Kidney (tissue), 14 donors: Measurements from ENCODE around the gene CNDP1. TPM values are rescaled to one million over a fixed set of nuclear protein-coding genes. Genes with fewer than 3 reads are reported as not detected.

ENCODE experiments used
- DNase-seq, 5 donors: peaks; one replicate each; pipeline ENCODE4 v3.0.0-alpha.2; 2013 to 2020
- FAIRE-seq: peaks from 2 replicates; lab custom pipeline; 2012; peaks lifted over from hg19 to GRCh38; lab: Jason Lieb, UNC
- H3K27ac ChIP-seq, 2 donors: one replicate each; pipeline ENCODE4 v1.7.0; 2013; ENCODE audit warnings: low read depth in 2 of 2, low read length in 2 of 2, inconsistent platforms in 1 of 2
- H3K27me3 ChIP-seq: one replicate; pipeline ENCODE4 v1.7.1; 2013; ENCODE audit warnings: low read length, inconsistent platforms; ENCODE audit not compliant: control insufficient read depth, insufficient read depth
- H3K36me3 ChIP-seq, 3 donors: one replicate each; pipeline versions ENCODE4 v1.7.0 to v1.7.1; 2013; ENCODE audit warnings: low read length in 3 of 3, control low read depth in 1 of 3, inconsistent platforms in 1 of 3; ENCODE audit not compliant: insufficient read depth in 3 of 3, control insufficient read depth in 2 of 3
- H3K4me1 ChIP-seq, 3 donors: one replicate each; pipeline versions ENCODE4 v1.7.0 to v1.7.1; 2013; ENCODE audit warnings: low read length in 3 of 3, inconsistent platforms in 1 of 3, low read depth in 1 of 3; ENCODE audit not compliant: control insufficient read depth in 2 of 3, insufficient read depth in 2 of 3
- H3K4me3 ChIP-seq, 3 donors: one replicate each; pipeline versions ENCODE4 v1.7.0 to v1.8.1; 2013; ENCODE audit warnings: low read length in 3 of 3, control low read depth in 1 of 3, inconsistent platforms in 1 of 3
- H3K9ac ChIP-seq, 3 donors: one replicate each; pipeline versions ENCODE4 v1.7.0 to v1.7.1; 2013; ENCODE audit warnings: low read length in 3 of 3, control low read depth in 1 of 3, inconsistent platforms in 1 of 3
- H3K9me3 ChIP-seq, 3 donors: one replicate each; pipeline versions ENCODE4 v1.7.0 to v1.7.1; 2013; ENCODE audit warnings: low read length in 3 of 3, control low read depth in 1 of 3, inconsistent platforms in 1 of 3; ENCODE audit not compliant: control insufficient read depth in 2 of 3, insufficient read depth in 1 of 3
- intact Hi-C: fragments of 100-400 bp; cut with DNase I; formaldehyde crosslinking; loops from one replicate; pipeline ENCODE4 v1.11.1; 2022
- polyA plus RNA-seq: library from polyadenylated mRNA; stranded (reverse); fragments of 350-450 nt; fragmentation: Illumina TruSeq; extraction: RNeasy Lipid Tissue Mini Kit (QIAGEN cat#74804); gene quantifications from one replicate; pipeline ENCODE4 v1.2.3, GENCODE V29; 2014; ENCODE audit warnings: low read depth, low replicate concordance; ENCODE audit not compliant: insufficient read depth
- total RNA-seq: library from RNA; stranded (reverse); fragmentation: NEBNext Ultra II Directional; extraction: Animal tissue kit (Norgen Biotek cat#: 25700); gene quantifications from one replicate; pipeline ENCODE4 v1.2.1, GENCODE V29; 2021
- TF ChIP-seq, protein P1 (sequence below): IDR thresholded peaks from 3 replicates; pipeline ENCODE4 v1.5.1; 2012; ENCODE audit warnings: mild to moderate bottlenecking, moderate library complexity, borderline replicate concordance; ENCODE audit not compliant: insufficient read depth; ENCODE audit errors: extremely low read depth
- donor health status: control.
- donor health status: control.
- donor health status: control.
- donor health status: control.
- donor health status: control.
- donor health status: DM: yes; HTN: yes; CAD: no.
- donor health status: Normal renal cell carcinoma (clear cell type).

CNDP1 gene
- total and polyA plus RNA-seq, 2 donors from 2014 or later = 1.4 to 2.9 TPM

DNA sequence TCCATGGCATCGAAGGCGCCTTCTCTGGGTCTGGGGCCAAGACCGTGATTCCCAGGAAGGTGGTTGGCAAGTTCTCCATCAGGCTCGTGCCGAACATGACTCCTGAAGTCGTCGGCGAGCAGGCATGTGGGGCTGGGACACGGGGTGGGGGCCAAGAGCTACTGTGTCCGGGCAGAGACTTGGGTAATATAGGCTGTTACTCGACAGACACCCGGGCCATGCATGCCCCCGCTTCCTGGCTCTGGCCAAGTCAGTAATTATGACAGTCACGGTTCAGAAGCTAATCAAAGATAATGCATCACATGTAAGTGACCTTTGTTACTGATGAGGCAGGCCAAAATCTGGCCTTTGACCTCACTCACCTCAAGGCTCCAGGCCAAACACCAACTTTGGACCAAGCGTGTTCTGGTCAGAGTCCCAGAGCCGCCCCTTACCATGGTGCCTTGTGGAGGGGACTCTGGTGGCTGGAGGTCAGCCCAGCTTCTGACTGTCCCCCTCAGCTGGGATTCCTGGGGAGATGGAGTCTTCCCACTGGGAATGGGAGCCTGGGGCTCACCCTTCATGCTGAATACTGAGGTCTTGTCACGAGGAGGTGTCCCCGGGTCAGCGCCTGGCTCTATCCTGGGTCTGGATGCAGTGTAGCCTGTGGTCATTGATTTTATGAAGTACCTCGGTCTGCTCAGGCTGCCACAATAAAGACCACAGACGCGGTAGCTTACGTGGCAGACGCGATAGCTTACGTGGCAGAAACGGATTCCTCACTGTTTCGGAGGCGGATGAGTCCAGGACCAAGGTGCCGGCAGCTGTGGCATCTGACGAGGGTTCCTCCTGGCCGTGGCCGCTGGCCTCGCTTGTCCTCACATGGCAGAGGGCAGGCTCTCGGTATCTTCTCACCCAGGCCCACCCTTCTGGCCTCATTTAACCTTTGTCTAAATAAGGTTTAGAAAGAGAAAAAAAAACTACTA is 17.7 kb upstream of the CNDP1 start:
- Histone ChIP-seq H3K9ac (no peak overlapping the region), H3K9me3 (no peaks in the 10 kb centered on the region), H3K36me3 (peaks cover 10 to 72% (median 45%) of the 10 kb centered on the region in 3 donors), H3K27ac (no peak overlapping the region), H3K4me3 (no peak overlapping the region), H3K27me3 (no peaks in the 10 kb centered on the region), H3K4me1 (peaks cover 0 to 14% (median 0%) of the 10 kb centered on the region in 3 donors)
- DNase-seq = peak in 1 of 5 donors; percentile 5
- intact Hi-C loops = no loop called here
- TF ChIP-seq, protein P1, sequence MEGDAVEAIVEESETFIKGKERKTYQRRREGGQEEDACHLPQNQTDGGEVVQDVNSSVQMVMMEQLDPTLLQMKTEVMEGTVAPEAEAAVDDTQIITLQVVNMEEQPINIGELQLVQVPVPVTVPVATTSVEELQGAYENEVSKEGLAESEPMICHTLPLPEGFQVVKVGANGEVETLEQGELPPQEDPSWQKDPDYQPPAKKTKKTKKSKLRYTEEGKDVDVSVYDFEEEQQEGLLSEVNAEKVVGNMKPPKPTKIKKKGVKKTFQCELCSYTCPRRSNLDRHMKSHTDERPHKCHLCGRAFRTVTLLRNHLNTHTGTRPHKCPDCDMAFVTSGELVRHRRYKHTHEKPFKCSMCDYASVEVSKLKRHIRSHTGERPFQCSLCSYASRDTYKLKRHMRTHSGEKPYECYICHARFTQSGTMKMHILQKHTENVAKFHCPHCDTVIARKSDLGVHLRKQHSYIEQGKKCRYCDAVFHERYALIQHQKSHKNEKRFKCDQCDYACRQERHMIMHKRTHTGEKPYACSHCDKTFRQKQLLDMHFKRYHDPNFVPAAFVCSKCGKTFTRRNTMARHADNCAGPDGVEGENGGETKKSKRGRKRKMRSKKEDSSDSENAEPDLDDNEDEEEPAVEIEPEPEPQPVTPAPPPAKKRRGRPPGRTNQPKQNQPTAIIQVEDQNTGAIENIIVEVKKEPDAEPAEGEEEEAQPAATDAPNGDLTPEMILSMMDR = no peak
- no peak for FAIRE-seq

DNA sequence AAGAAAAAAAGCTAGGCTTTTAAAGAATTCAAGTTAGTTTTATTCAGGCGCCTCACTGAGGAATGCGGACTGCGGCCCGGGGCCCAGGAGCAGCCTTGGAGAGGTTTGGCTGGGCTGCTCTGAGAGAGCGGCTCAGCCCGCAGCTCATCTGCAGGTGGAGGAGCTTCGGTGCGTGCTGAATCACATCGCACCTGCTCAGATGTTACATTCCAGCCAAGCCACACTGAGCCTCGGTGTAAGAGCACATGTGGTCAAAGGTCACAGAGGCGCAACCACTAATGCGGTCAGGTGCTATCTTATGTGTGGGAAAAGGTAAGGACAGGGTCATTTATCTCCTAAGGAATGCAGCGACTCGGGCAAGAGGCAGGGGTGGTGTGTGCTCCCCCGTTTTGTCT is 17.1 kb upstream of the CNDP1 start:
- no peak overlapping the region for H3K9ac ChIP-seq
- TF ChIP-seq, protein P1 = no peak
- FAIRE-seq (no peak), DNase-seq (peak in 1 of 5 donors; percentile 9)
- peaks cover 8 to 69% (median 39%) of the 10 kb centered on the region in 3 donors for H3K36me3 ChIP-seq
- no peak overlapping the region for H3K4me3 ChIP-seq
- no peaks in the 10 kb centered on the region for H3K9me3 ChIP-seq
- H3K27me3 ChIP-seq = no peaks in the 10 kb centered on the region
- H3K4me1 ChIP-seq = peaks cover 0 to 14% (median 0%) of the 10 kb centered on the region in 3 donors
- intact Hi-C loops = no loop called here
- peak overlapping the region; percentile 19 to 23 for H3K27ac ChIP-seq

DNA sequence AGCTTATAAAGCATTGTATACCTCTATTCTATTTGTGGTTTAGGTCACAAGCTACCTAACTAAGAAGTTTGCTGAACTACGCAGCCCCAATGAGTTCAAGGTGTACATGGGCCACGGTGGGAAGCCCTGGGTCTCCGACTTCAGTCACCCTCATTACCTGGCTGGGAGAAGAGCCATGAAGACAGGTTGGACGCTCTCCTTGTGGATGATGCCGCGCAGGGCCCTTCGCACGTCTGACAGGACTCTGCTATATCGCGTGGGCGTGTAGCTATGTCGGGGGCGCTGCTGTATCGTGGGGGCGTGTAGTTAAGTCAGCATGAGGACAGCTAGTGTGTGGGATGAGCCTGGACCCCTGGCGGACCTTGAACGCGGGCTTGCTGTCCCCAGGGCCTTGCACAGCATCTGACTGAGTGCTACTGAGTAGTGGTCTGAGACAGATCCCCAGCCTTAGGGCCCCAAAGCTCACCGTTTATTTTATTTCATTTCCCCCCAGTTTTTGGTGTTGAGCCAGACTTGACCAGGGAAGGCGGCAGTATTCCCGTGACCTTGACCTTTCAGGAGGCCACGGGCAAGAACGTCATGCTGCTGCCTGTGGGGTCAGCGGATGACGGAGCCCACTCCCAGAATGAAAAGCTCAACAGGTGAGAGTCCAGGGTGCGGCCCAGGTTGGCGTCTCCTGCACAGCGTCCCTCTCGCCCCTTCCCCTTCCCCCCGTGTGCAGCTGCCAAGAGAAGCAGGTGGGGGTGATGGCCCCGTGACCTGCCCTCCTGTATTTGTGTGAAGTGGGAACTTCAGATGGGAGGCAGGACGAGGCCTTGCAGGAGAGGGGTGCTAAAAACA is 15.6 kb upstream of the CNDP1 start:
- Histone ChIP-seq H3K27ac (no peak overlapping the region), H3K9me3 (no peaks in the 10 kb centered on the region), H3K4me3 (no peak overlapping the region), H3K36me3 (peaks cover 8 to 58% (median 33%) of the 10 kb centered on the region in 3 donors), H3K9ac (no peak overlapping the region), H3K27me3 (no peaks in the 10 kb centered on the region), H3K4me1 (peaks cover 0 to 20% (median 3%) of the 10 kb centered on the region in 3 donors)
- TF ChIP-seq, protein P1 = no peak
- peak in 1 of 5 donors; percentile 8 for DNase-seq
- intact Hi-C loops = no loop called here
- FAIRE-seq = no peak
